NCI-H82 treated with DMSO at 0.1 percent for 48 hours (cell line): ENCODE results near the gene FOXO3.
"Not testable (repeated sequence)": the region's sequence is repeated elsewhere in the genome, so short reads cannot be mapped to it uniquely, and the experiment has no call there.

Experiments used
- DNase-seq: peaks from one replicate; lab custom pipeline; 2025; ENCODE audit not compliant: unreplicated experiment; lab: John Stamatoyannopoulos, UW

The FOXO3 gene

GRCh38 chr6:108658174-108658573 is 97.5 kb downstream of the FOXO3 start:
- DNase-seq: no peak

- DNase-seq: not testable (repeated sequence)
Measured at GRCh38 chr6:108658785-108659184, 98.1 kb downstream of the FOXO3 start.

GRCh38 chr6:108660251-108660650 is 99.5 kb downstream of the FOXO3 start:
- no peak for DNase-seq

- DNase-seq: no peak
Measured at GRCh38 chr6:108661430-108661829, 100.7 kb downstream of the FOXO3 start.

GRCh38 chr6:108661982-108662381 is 101.3 kb downstream of the FOXO3 start:
- DNase-seq: no peak

DNA sequence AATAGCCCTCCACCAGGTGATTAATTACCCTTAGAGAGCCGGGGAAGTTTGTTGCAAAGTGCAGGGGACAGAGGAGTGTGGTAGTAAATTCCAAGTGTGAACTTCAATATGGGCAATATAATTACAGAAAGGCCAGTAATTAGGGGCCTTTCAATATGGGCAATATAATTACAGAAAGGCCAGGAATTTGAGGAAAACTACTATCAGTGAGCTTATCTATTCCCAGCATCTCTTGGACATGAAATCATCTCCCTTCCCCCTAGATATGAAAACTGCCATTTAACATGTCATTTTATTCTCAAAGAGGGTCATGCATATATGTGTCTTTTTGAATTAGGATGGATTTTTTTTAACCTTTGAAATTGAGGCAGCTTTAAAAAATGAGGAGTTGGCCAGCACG is 102.0 kb downstream of the FOXO3 start:
- DNase-seq: no peak

- not testable (repeated sequence) for DNase-seq
Measured at GRCh38 chr6:108663494-108664064, 102.9 kb downstream of the FOXO3 start.

DNA sequence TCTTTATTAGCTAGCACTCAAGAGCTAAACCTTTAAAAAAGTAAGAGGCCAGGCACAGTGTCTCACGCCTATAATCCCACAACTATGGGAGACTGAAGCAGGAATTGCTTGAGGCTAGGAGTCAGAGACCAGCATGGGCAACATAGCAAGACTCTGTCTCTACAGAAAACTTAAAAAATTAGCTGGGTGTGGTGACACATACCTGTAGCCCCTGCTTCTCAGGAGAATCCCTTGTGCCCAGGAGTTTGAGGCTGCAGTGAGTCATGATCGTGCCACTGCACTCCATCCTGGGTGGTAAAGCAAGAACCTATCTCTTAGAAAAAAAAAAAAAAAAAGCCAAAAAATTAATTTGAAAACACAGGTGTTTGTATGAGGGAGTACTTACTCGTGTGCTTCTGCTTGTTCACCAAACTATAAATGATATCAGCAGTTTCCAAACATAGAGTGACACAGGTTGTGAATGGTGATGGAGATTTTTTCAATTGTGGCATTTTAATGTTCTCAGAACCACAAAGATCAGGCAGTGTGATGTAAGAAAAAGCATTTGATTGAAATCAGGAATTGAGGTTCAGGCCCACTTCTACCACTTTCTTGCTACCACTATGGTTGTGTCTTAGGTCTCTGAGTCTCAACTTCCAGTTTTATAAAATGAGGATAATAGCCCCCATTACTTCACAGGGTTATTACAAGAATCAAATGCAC is 104.9 kb downstream of the FOXO3 start:
- no peak for DNase-seq

DNA sequence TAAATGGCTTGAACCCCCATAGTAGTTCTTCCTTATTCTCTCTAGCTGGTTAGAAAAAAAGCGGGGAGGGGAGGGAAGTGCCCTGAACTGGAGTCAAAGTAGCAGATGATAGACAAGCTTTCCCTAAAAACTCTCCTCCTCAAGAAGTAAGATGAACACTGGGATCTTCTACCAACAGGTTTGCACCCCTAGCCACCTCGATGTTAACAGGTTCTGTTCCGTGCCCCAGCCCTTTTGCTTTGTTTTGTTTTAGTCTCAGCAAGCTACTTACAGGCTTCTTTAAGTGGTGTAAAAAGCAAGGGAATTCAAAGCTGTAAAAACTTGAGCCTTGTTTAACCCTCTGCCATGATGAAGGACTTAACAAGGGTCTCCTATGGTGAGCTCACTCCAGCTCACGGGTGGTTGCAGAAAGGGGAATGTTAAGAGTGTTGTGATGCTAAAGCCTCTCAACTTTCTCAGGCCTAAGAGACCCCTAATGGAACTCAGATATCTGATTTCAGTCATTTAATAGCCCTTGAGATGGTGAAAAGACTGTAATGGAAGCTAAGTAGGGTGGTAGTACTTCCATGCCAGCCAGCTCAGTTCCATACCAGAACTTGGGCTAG is 106.0 kb downstream of the FOXO3 start:
- no peak for DNase-seq

DNA sequence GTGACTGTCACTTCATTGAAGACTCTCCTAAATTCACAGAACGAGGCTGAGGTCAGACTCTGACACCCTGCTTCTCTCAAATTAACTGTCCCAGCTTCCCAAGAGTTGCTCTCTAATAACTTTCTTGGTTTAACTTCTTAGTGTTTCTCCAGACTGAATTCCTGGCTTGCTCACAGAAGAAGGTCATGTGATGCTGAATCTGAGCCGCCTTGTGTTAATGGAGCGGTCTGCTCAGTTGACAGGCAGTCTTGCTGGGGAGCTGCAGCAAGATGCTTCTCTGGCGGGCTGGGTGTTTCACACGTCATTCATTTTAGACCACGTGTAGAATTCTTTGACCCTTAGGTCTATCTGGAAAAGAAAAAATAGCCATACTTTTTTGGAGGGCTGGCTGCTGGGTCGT is 107.3 kb downstream of the FOXO3 start:
- no peak for DNase-seq

DNA sequence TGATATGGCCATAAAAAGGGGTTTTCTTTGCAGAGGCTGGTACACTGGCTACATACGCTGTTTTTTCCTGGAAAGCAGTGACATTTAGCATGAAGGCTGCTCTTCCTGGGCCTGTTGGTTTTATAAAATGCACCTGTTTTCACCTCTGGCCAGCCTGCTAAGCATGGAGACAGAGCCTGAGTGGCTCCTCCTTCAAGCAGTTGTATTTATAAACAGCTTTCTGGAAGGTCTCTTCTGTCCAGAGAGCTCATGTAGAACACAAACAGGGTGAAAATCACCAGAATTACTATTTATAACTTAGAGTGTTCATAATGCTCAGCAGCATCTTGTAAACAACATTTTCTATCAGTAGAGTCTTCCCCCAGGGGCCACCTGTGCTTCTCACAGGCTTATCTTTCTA is 109.0 kb downstream of the FOXO3 start:
- no peak for DNase-seq

DNA sequence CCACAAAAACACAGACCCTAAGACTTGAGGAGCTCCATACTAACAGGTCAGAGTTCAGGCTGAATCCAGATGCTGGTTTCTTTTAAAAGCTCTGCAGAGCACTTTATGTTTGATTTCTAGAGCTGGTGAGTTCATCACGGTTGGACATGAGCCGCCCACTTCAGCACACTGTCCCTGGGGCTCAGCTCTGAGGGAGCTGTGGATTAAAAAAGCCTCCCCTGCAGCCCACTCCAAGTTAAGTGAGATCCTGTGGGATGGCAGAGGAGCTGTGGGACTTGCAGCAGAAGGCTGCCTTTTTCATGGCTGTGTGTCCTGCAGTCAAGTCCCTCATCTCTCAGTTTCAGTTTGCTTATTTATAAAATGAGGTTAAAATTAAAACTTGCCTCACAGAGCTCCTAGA is 110.5 kb downstream of the FOXO3 start:
- DNase-seq: no peak

DNA sequence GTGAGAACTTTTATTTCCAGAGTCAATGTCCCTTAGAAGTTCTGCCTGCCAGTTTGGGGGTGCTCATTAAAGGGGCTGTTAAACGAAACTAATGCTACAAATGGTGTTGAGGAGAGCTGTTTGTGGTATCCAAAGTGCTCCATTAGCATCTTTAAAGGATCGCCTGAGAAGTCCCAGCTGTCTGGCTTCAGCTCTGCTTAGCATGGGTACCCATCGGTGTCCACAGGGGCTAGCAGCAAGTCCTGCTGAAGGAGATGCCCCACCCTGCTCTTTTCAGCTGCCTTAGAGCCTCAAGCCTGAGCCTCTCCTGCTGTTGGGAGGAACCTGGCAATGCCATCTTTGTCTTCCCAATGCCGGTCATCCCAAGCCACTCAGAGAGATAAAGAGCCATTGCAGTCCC is 111.1 kb downstream of the FOXO3 start:
- DNase-seq: no peak

GRCh38 chr6:108672641-108673040 is 111.9 kb downstream of the FOXO3 start:
- no peak for DNase-seq

DNA sequence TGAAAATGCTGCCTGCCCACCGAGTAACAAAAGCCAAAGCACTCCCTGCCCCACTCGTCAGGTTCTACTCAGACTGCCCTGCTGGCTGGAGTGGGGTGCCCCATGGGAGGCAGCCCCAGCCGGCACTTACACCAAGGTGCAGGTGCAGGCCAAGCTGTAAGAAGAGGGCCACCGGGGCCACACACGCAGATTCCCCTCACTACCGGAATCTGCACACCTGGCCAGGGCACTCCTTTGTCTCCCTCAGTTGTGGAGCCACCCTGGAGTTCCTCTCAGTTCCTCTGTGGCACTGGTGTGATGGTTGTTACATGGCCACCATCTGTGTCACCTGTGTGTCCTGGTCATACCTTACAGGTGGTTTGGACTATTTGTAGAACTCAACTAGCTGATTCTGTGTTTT is 112.4 kb downstream of the FOXO3 start:
- no peak for DNase-seq

GRCh38 chr6:108673602-108674001 is 112.9 kb downstream of the FOXO3 start:
- DNase-seq: no peak

DNA sequence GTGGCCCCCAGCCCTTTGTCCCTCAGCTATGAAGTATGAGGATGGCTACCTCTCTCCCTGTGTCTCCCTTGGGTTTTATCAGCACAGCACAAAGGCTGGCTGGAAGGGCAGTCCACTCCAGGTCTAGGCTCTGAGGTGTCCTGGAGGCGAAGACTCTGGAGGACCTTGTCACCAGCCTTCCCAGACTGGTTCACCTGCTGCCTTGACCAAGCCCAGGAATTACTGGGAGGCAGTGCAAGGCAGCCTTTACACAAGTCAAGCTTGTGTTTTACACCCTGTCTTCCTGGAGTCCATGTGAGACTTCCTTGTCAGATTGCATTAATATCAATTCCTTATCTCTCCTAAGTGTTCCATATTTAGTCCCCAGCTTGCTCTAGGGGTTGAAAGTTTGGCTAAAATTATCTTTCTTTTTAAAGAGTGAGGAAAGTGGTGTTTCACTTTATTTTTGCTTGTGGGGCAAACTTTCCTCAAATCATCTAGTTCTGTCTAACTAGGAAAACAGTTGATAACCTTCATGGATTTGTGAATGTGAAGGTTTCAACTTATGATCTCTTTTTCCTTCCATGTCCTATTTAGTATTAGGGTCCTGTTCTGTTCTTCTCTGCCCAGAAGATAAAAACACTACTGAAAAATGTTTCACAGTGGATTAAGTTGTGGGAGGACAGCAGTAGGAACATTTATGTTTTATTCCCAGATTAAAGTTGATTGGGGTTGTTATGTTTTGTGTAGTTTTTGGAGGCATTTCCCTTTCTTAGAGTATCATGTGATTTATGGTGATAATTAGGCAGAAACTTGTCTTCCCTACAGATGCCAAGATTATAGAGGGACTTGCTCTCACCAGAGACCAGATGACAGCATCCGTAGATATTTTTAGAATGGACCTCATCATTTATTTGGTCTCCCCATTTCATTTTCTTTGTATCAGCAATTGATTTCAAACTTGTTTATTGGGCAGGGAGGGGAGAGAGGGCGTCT is 114.8 kb downstream of the FOXO3 start:
- DNase-seq: no peak

- DNase-seq: no peak
Measured at GRCh38 chr6:108676555-108676954, 115.8 kb downstream of the FOXO3 start.

DNA sequence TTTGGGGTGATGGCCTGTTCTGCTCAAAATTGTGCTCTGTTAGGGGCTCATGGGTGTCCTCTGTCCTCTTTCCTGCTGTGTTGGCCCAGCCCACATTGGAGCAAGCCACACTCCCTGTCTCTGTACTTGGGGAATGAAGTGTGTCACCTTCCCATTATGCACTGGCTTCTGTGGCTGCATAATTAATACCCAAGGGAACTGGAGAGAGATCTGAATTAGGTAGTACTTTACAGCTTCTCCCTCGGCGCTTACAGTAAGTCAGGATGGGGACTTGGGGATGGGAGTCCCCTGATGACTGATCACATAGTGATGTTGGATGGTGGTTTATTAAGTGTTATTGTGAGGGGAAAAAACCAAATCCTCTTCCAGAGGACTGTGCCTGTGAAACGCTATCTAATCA is 116.6 kb downstream of the FOXO3 start:
- no peak for DNase-seq

- no peak for DNase-seq
Measured at GRCh38 chr6:108677894-108678293, 117.2 kb downstream of the FOXO3 start.

DNA sequence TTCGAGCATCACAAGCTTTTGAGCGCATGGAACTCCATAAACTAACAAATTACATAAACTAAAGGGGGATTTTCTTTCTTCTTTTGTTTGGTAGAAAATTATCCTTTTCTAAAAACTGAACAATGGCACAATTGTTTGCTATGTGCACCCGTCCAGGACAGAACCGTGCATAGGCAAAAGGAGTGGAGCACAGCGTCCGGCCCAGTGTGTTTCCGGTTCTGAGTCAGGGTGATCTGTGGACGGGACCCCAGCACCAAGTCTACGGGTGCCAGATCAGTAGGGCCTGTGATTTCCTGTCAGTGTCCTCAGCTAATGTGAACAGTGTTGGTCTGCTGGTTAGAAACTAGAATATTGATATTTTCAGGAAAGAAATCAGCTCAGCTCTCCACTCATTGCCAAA is 119.6 kb downstream of the FOXO3 start:
- not testable (repeated sequence) for DNase-seq
